Posterior vena cava (tissue), 2 donors: ENCODE data around the gene ZC3HAV1. TPM values are rescaled to one million over a fixed set of nuclear protein-coding genes. Genes with fewer than 3 reads are reported as not detected.
"Not testable (repeated sequence)": the region's sequence is repeated elsewhere in the genome, so short reads cannot be mapped to it uniquely, and the experiment has no call there.

Experiments used
- DNase-seq: peaks from one replicate; pipeline ENCODE4 v3.0.0-alpha.2; 2020; ENCODE audit warnings: low spot score
- intact Hi-C, 2 donors: fragments of 100-400 bp; cut with DNase I; formaldehyde crosslinking; loops; one replicate each; pipeline versions ENCODE4 v1.14.1 to v1.14.2; 2022 to 2023
- total RNA-seq, 2 donors: library from RNA; stranded (reverse); fragmentation: NEBNext Ultra II Directional; extraction: Animal tissue kit (Norgen Biotek cat#: 25700); gene quantifications; one replicate each; pipeline ENCODE4 v1.2.1, GENCODE V29; 2021
- donor health status: DM: yes; HTN: yes; CAD: no.
- donor health status: DM: yes; HTN: yes; CAD: no.

Gene ZC3HAV1
- total RNA-seq, 2 donors from 2014 or later, result 26.8 TPM

- intact Hi-C loops, result no loop called here
- DNase-seq, result no peak
Observed at GRCh38 chr7:139092090-139092796, 17.3 kb downstream of the ZC3HAV1 start.

- intact Hi-C loops, result no loop called here
- no peak for DNase-seq
Observed at GRCh38 chr7:139091677-139091996, 17.9 kb downstream of the ZC3HAV1 start.

- intact Hi-C loops, result no loop called here
- DNase-seq, result no peak
Observed at GRCh38 chr7:139089118-139089517, 20.4 kb downstream of the ZC3HAV1 start.

GRCh38 chr7:139088268-139088667 lies 21.3 kb downstream of the ZC3HAV1 start:
- intact Hi-C loops, result no loop called here
- DNase-seq, result no peak

- intact Hi-C loops, result no loop called here
- DNase-seq, result no peak
Observed at GRCh38 chr7:139087212-139087611, 22.3 kb downstream of the ZC3HAV1 start.

GRCh38 chr7:139086454-139086853 lies 23.1 kb downstream of the ZC3HAV1 start:
- no peak for DNase-seq
- intact Hi-C loops, result no loop called here

- intact Hi-C loops, result no loop called here
- DNase-seq, result no peak
Observed at GRCh38 chr7:139084709-139085108, 24.8 kb downstream of the ZC3HAV1 start.

GRCh38 chr7:139081584-139081983 lies 27.9 kb downstream of the ZC3HAV1 start:
- no peak for DNase-seq
- intact Hi-C loops, result no loop called here

GRCh38 chr7:139080905-139081304 lies 28.6 kb downstream of the ZC3HAV1 start:
- no peak for DNase-seq
- intact Hi-C loops, result no loop called here

GRCh38 chr7:139079861-139080260 lies 29.7 kb downstream of the ZC3HAV1 start:
- no peak for DNase-seq
- intact Hi-C loops, result loop anchor here in 1 of 2 donors (5.0 kb wide), 1 partner anchor 43 kb away; the partner anchor contains the start of gene ZC3HAV1L

GRCh38 chr7:139078911-139079310 lies 30.6 kb downstream of the ZC3HAV1 start:
- no peak for DNase-seq
- intact Hi-C loops, result loop anchor here in 1 of 2 donors (5.0 kb wide), 1 partner anchor 42 kb away; the partner anchor contains the start of gene ZC3HAV1L

- no peak for DNase-seq
- intact Hi-C loops, result loop anchor here in 1 of 2 donors (5.0 kb wide), 1 partner anchor 41 kb away; the partner anchor contains the start of gene ZC3HAV1L
Observed at GRCh38 chr7:139078399-139078798, 31.1 kb downstream of the ZC3HAV1 start.

GRCh38 chr7:139077706-139078105 lies 31.8 kb downstream of the ZC3HAV1 start:
- DNase-seq, result not testable (repeated sequence)
- intact Hi-C loops, result loop anchor here in 1 of 2 donors (5.0 kb wide), 1 partner anchor 40 kb away; the partner anchor contains the start of gene ZC3HAV1L

- no peak for DNase-seq
- intact Hi-C loops, result loop anchor here in 1 of 2 donors (5.0 kb wide), 1 partner anchor 39 kb away; the partner anchor contains the start of gene ZC3HAV1L
Observed at GRCh38 chr7:139075871-139076686, 33.4 kb downstream of the ZC3HAV1 start.

- DNase-seq, result peak; percentile 83
- intact Hi-C loops, result loop anchor here in 1 of 2 donors (5.0 kb wide), 1 partner anchor 38 kb away; the partner anchor contains the start of gene ZC3HAV1L
Observed at GRCh38 chr7:139075031-139075652, 34.4 kb downstream of the ZC3HAV1 start.

GRCh38 chr7:139072796-139073195 lies 36.7 kb downstream of the ZC3HAV1 start:
- intact Hi-C loops, result no loop called here
- DNase-seq, result no peak

- DNase-seq, result no peak
- intact Hi-C loops, result no loop called here
Observed at GRCh38 chr7:139071680-139072079, 37.8 kb downstream of the ZC3HAV1 start.

- intact Hi-C loops, result no loop called here
- DNase-seq, result no peak
Observed at GRCh38 chr7:139068544-139069399, 40.7 kb downstream of the ZC3HAV1 start.

GRCh38 chr7:139066315-139066714 lies 43.2 kb downstream of the ZC3HAV1 start:
- DNase-seq, result no peak
- intact Hi-C loops, result no loop called here
